ENCODE measurements around the gene IL18. TPM values are rescaled to one million over a fixed set of nuclear protein-coding genes. Genes with fewer than 3 reads are reported as not detected.

IL18 gene
- total and polyA plus RNA-seq, 4 donors, result 3.0 to 5.2 (median 3.5) TPM

GRCh38 chr11:112114460-112114859, 49.4 kb downstream of the IL18 start:
- Histone ChIP-seq H3K9me3 (ENCODE audit: control insufficient read depth in 4 of 4, low read length in 3 of 4) (no peaks in the 10 kb centered on the region), H3K27ac (ENCODE audit: low read depth in 1 of 2, low read length in 2 of 2) (no peak overlapping the region), H3K4me1 (ENCODE audit: control insufficient read depth in 4 of 4, insufficient read depth in 4 of 4, low read length in 3 of 4) (peaks cover 0 to 3% (median 1%) of the 10 kb centered on the region in 4 donors), H3K9ac (ENCODE audit: low read depth in 1 of 2, low read length in 2 of 2) (no peak overlapping the region), H3K4me3 (ENCODE audit: low read depth in 1 of 3, low read length in 3 of 3) (no peak overlapping the region), H3K36me3 (ENCODE audit: control insufficient read depth in 4 of 4, insufficient read depth in 3 of 4, low read depth in 1 of 4, low read length in 3 of 4) (no peaks in the 10 kb centered on the region), H3K27me3 (ENCODE audit: control insufficient read depth in 4 of 4, insufficient read depth in 4 of 4, low read length in 3 of 4) (no peaks in the 10 kb centered on the region)
- no peak for DNase-seq (ENCODE audit: low spot score)
- WGBS, result 88% methylated on average over 2 of the region's 2 CpGs
- TF ChIP-seq GABPA (IDR thresholded peaks at IDR 0.05 in 1 of 2, conservative IDR thresholded peaks at IDR 0.05 in 1 of 2) (no peak), JUND (IDR thresholded peaks at IDR 0.05) (no peak), REST (IDR thresholded peaks at IDR 0.05) (no peak), RAD21 (IDR thresholded peaks at IDR 0.05) (no peak), FOXA2 (IDR thresholded peaks at IDR 0.05) (no peak), SP1 (IDR thresholded peaks at IDR 0.05) (no peak), TAF1 (conservative IDR thresholded peaks at IDR 0.05) (no peak), HNF4G (IDR thresholded peaks at IDR 0.05) (no peak), YY1 (IDR thresholded peaks at IDR 0.05) (no peak), RXRA (IDR thresholded peaks at IDR 0.05) (no peak), NR2F2 (IDR thresholded peaks at IDR 0.05) (no peak), ZBTB33 (IDR thresholded peaks at IDR 0.05) (no peak), EGR1 (IDR thresholded peaks at IDR 0.05; ENCODE audit: low read depth in 2 of 2) (no peak), MAX (IDR thresholded peaks at IDR 0.05) (no peak), FOXA1 (IDR thresholded peaks at IDR 0.05) (no peak), ATF3 (IDR thresholded peaks at IDR 0.05) (no peak), HNF4A (conservative IDR thresholded peaks at IDR 0.05) (no peak), CTCF (IDR thresholded peaks at IDR 0.05; ENCODE audit: low read depth, low read length, missing input control) (no peak)

Data from liver (tissue), 9 donors.